ENCODE measurements around the gene TOGARAM2.

The TOGARAM2 gene

GRCh38 chr2:28981016-28981441 lies at the start of gene TOGARAM2:
Gene TOGARAM2, plus strand, starts transcription at chr2:28981298. Its CDS starts 13,537 bp downstream, at chr2:28994835.
- POLR2A ChIA-PET, result no interaction called here
- no peak for DNase-seq (ENCODE audit: extremely low spot score)
- no peak for TF ChIP-seq CTCF (IDR thresholded peaks at IDR 0.05; ENCODE audit: control extremely low read depth, extremely low read depth, low read depth, missing control alignments)
- CTCF ChIA-PET, result interaction anchor here (1.0 to 1.2 kb wide), 2 partner anchors 15 to 35 kb away, joined by 3 to 4 read pairs; no protein-coding TSS in a partner anchor

GRCh38 chr2:28934769-28935168 lies 46.3 kb upstream of the TOGARAM2 start:
- no peak for TF ChIP-seq CTCF (IDR thresholded peaks at IDR 0.05; ENCODE audit: control extremely low read depth, extremely low read depth, low read depth, missing control alignments)
- no peak for DNase-seq (ENCODE audit: extremely low spot score)
- ChIA-PET CTCF (no interaction called here), POLR2A (no interaction called here)

- DNase-seq (ENCODE audit: extremely low spot score), result no peak
- no peak for TF ChIP-seq CTCF (IDR thresholded peaks at IDR 0.05; ENCODE audit: control extremely low read depth, extremely low read depth, low read depth, missing control alignments)
- ChIA-PET CTCF (interaction anchor here (0.9 to 1.0 kb wide), 2 partner anchors 19 to 347 kb away, joined by 3 to 4 read pairs; no protein-coding TSS in a partner anchor), POLR2A (no interaction called here)
Measured at GRCh38 chr2:28941008-28941407, 40.1 kb upstream of the TOGARAM2 start.

GRCh38 chr2:28944535-28945248 lies 36.4 kb upstream of the TOGARAM2 start:
- ChIA-PET POLR2A (no interaction called here), CTCF (no interaction called here)
- DNase-seq (ENCODE audit: extremely low spot score), result no peak
- no peak for TF ChIP-seq CTCF (IDR thresholded peaks at IDR 0.05; ENCODE audit: control extremely low read depth, extremely low read depth, low read depth, missing control alignments)

GRCh38 chr2:28948160-28948559 lies 32.9 kb upstream of the TOGARAM2 start:
- CTCF ChIA-PET, result interaction anchor here (0.7 to 1.7 kb wide), 4 partner anchors 8 to 1265 kb away, joined by 3 to 4 read pairs (median 3); no protein-coding TSS in a partner anchor
- no peak for DNase-seq (ENCODE audit: extremely low spot score)
- TF ChIP-seq CTCF (IDR thresholded peaks at IDR 0.05; ENCODE audit: control extremely low read depth, extremely low read depth, low read depth, missing control alignments), result no peak
- POLR2A ChIA-PET, result no interaction called here

GRCh38 chr2:28949190-28949589 lies 31.9 kb upstream of the TOGARAM2 start:
- CTCF ChIA-PET, result no interaction called here
- TF ChIP-seq CTCF (IDR thresholded peaks at IDR 0.05; ENCODE audit: control extremely low read depth, extremely low read depth, low read depth, missing control alignments), result no peak
- no peak for DNase-seq (ENCODE audit: extremely low spot score)
- POLR2A ChIA-PET, result interaction anchor here (0.6 kb wide), 1 partner anchor 14 kb away, joined by 7 read pairs; no protein-coding TSS in a partner anchor
